Type B pancreatic cell (in vitro differentiated cells): ENCODE data around the gene ZSWIM8. TPM values are rescaled to one million over a fixed set of nuclear protein-coding genes. Genes with fewer than 3 reads are reported as not detected.
A peak's percentile ranks its signal among the peaks of the same experiment; 100 is the strongest.
"Not testable (repeated sequence)": the region's sequence is repeated elsewhere in the genome, so short reads cannot be mapped to it uniquely, and the experiment has no call there.

Experiments
- DNase-seq: peaks from one replicate; pipeline ENCODE4 v3.0.0; 2021; ENCODE audit warnings: mixed read lengths; ENCODE audit not compliant: unreplicated experiment; ENCODE audit errors: extremely low spot score
- H3K27ac Mint-ChIP-seq: 2 replicates; pipeline ENCODE4 v1.8.0; 2021; ENCODE audit warnings: mild to moderate bottlenecking, mixed read lengths
- H3K27me3 Mint-ChIP-seq: 2 replicates; pipeline ENCODE4 v1.8.0; 2021; ENCODE audit warnings: mixed read lengths
- H3K36me3 Mint-ChIP-seq: 2 replicates; pipeline ENCODE4 v1.8.0; 2021; ENCODE audit warnings: mixed read lengths
- H3K4me1 Mint-ChIP-seq: one replicate; pipeline ENCODE4 v1.8.0; 2021; ENCODE audit warnings: mixed read lengths; ENCODE audit not compliant: unreplicated experiment
- H3K4me3 Mint-ChIP-seq: 2 replicates; pipeline ENCODE4 v1.8.0; 2021; ENCODE audit warnings: mild to moderate bottlenecking, mixed read lengths
- H3K9me3 Mint-ChIP-seq: 2 replicates; pipeline ENCODE4 v1.8.0; 2021; ENCODE audit warnings: mixed read lengths
- CTCF ChIP-seq: fragments of 200-600 bp; sonication (generic); conservative IDR thresholded peaks from 2 replicates; pipeline ENCODE4 v1.5.0; 2021; ENCODE audit warnings: antibody characterized with exemption, mild to moderate bottlenecking
- total RNA-seq: library from RNA; stranded (reverse); gene quantifications from 2 replicates; pipeline ENCODE4 v1.2.1, GENCODE V29; 2021; ENCODE audit warnings: low replicate concordance

ZSWIM8 gene
- total RNA-seq, 1 donor from 2014 or later: 139 TPM

GRCh38 chr10:73788864-73789658 lies 3.7 kb downstream of the ZSWIM8 start:
- no peaks in the 10 kb centered on the region for H3K9me3 Mint-ChIP-seq
- H3K27me3 Mint-ChIP-seq: no peaks in the 10 kb centered on the region
- no peak overlapping the region for H3K27ac Mint-ChIP-seq
- no peak for DNase-seq
- peak overlapping the region; percentile 45 for H3K4me3 Mint-ChIP-seq
- H3K4me1 Mint-ChIP-seq: peaks cover 9% of the 10 kb centered on the region
- no peaks in the 10 kb centered on the region for H3K36me3 Mint-ChIP-seq
- TF ChIP-seq CTCF: no peak

- Mint-ChIP-seq H3K9me3 (no peaks in the 10 kb centered on the region), H3K27ac (no peak overlapping the region), H3K4me3 (peak overlapping the region; percentile 45), H3K36me3 (peaks cover 4% of the 10 kb centered on the region), H3K27me3 (no peaks in the 10 kb centered on the region), H3K4me1 (peaks cover 7% of the 10 kb centered on the region)
- DNase-seq: no peak
- TF ChIP-seq CTCF: no peak
Measured at GRCh38 chr10:73789659-73790055, 4.3 kb downstream of the ZSWIM8 start.

- Mint-ChIP-seq H3K27me3 (no peaks in the 10 kb centered on the region), H3K4me3 (no peak overlapping the region), H3K9me3 (no peaks in the 10 kb centered on the region), H3K36me3 (peaks cover 8% of the 10 kb centered on the region), H3K27ac (no peak overlapping the region), H3K4me1 (no peaks in the 10 kb centered on the region)
- no peak for DNase-seq
- TF ChIP-seq CTCF: no peak
Measured at GRCh38 chr10:73790886-73791625, 5.7 kb downstream of the ZSWIM8 start.

GRCh38 chr10:73791871-73792400 lies 6.5 kb downstream of the ZSWIM8 start:
- no peak overlapping the region for H3K27ac Mint-ChIP-seq
- TF ChIP-seq CTCF: no peak
- H3K9me3 Mint-ChIP-seq: no peaks in the 10 kb centered on the region
- no peaks in the 10 kb centered on the region for H3K27me3 Mint-ChIP-seq
- H3K4me3 Mint-ChIP-seq: no peak overlapping the region
- H3K4me1 Mint-ChIP-seq: no peaks in the 10 kb centered on the region
- H3K36me3 Mint-ChIP-seq: peaks cover 13% of the 10 kb centered on the region
- DNase-seq: no peak

GRCh38 chr10:73793456-73793855 lies 8.1 kb downstream of the ZSWIM8 start:
- Mint-ChIP-seq H3K27me3 (no peaks in the 10 kb centered on the region), H3K4me3 (no peak overlapping the region), H3K27ac (no peak overlapping the region), H3K4me1 (no peaks in the 10 kb centered on the region), H3K9me3 (no peaks in the 10 kb centered on the region), H3K36me3 (peaks cover 17% of the 10 kb centered on the region)
- DNase-seq: no peak
- TF ChIP-seq CTCF: no peak

GRCh38 chr10:73795491-73795890 lies 10.1 kb downstream of the ZSWIM8 start:
- not testable (repeated sequence) for H3K27ac Mint-ChIP-seq, H3K27me3 Mint-ChIP-seq

GRCh38 chr10:73796035-73796434 lies 10.6 kb downstream of the ZSWIM8 start:
- H3K36me3 Mint-ChIP-seq: peaks cover 17% of the 10 kb centered on the region
- H3K4me1 Mint-ChIP-seq, H3K9me3 Mint-ChIP-seq, H3K27ac Mint-ChIP-seq, DNase-seq, H3K27me3 Mint-ChIP-seq, H3K4me3 Mint-ChIP-seq: not testable (repeated sequence)

More at GRCh38 chr10:73795491-73795890, 10.1 kb downstream of the ZSWIM8 start:
- not testable (repeated sequence) for H3K9me3 Mint-ChIP-seq, H3K4me3 Mint-ChIP-seq, DNase-seq, H3K4me1 Mint-ChIP-seq
- H3K36me3 Mint-ChIP-seq: peaks cover 17% of the 10 kb centered on the region
